HepG2 (cell line): ENCODE data around the gene APIP. TPM values are rescaled to one million over a fixed set of nuclear protein-coding genes. Genes with fewer than 3 reads are reported as not detected.

ENCODE experiments used
- ATAC-seq: fragments of 200-7000 bp; cut with Tn5 transposase; 3 replicates; pipeline ENCODE4 v1.9.1; 2020; ENCODE audit warnings: mild to moderate bottlenecking, moderate library complexity
- BruUV-seq: library from RNA; stranded (reverse); fragments of 400-500 nt; replicated peaks from 2 replicates; lab custom pipeline; 2021; lab: Mats Ljungman, UMichigan
- CTCF ChIA-PET: fragments of 300-600 bp; formaldehyde crosslinking; extraction: SDS; loops from one replicate; lab custom pipeline; 2021; ENCODE audit warnings: low total read pairs, inconsistent platforms, low intra/inter-chr PET ratio; lab: Yijun Ruan, JAX
- POLR2A ChIA-PET: fragments of 350-600 bp; sonication (Branson Sonifier 250); formaldehyde crosslinking; loops from one replicate; lab custom pipeline; 2020; ENCODE audit warnings: antibody characterized with exemption, inconsistent platforms; lab: Yijun Ruan, JAX
- DNase-seq: peaks from one replicate; pipeline ENCODE4 v3.0.0-alpha.2; 2015; ENCODE audit warnings: low spot score
- FAIRE-seq: peaks from 3 replicates; lab custom pipeline; 2011; peaks lifted over from hg19 to GRCh38; lab: Jason Lieb, UNC
- H2AFZ ChIP-seq: one replicate; pipeline ENCODE4 v1.6.1; 2011; ENCODE audit warnings: low read length, inconsistent platforms
- H3K27ac ChIP-seq: fragments of 300-600 bp; 3 replicates; pipeline ENCODE4 v1.8.0; 2011; ENCODE audit warnings: mixed run types, mild to moderate bottlenecking, mixed read lengths, low read length, inconsistent platforms; ENCODE audit not compliant: insufficient read depth; ENCODE audit errors: extremely low read length
- H3K27me3 ChIP-seq, 2 experiments: fragments of 200-600 bp in 1 of 2; 2 replicates in 1 of 2; 3 replicates in 1 of 2; pipeline versions ENCODE4 v1.6.0 to v1.8.0; 2011; ENCODE audit warnings: low read length in 2 of 2, mild to moderate bottlenecking in 2 of 2, moderate library complexity in 2 of 2, inconsistent platforms in 1 of 2; ENCODE audit not compliant: insufficient read depth in 2 of 2, control insufficient read depth in 1 of 2
- H3K36me3 ChIP-seq, 2 experiments: fragments of 200-600 bp in 1 of 2; replicated peaks in 1 of 2; 2 replicates in 1 of 2; 3 replicates in 1 of 2; pipeline versions ENCODE4 v1.5.1 to v1.8.0; 2011; ENCODE audit warnings: low read length in 2 of 2, inconsistent platforms in 1 of 2; ENCODE audit not compliant: insufficient read depth in 2 of 2, control insufficient read depth in 1 of 2
- H3K4me1 ChIP-seq: 2 replicates; pipeline ENCODE4 v1.5.1; 2012; ENCODE audit warnings: low read length, inconsistent platforms; ENCODE audit not compliant: insufficient read depth
- H3K4me2 ChIP-seq: 2 replicates; pipeline ENCODE4 v1.6.0; 2011; ENCODE audit warnings: low read depth, low read length, inconsistent platforms
- H3K4me3 ChIP-seq, 3 experiments: fragments of 200-600 bp in 1 of 3; sonication (generic), shearing (Covaris generic) in 1 of 3; replicated peaks in 1 of 3; 2 replicates each; pipeline ENCODE4 v1.5.1; 2011 to 2016; ENCODE audit warnings: low read length in 3 of 3, inconsistent platforms in 2 of 3, low read depth in 2 of 3, mild to moderate bottlenecking in 2 of 3, control low read depth in 1 of 3, mixed read lengths in 1 of 3; ENCODE audit not compliant: insufficient read depth in 1 of 3
- H3K79me2 ChIP-seq: one replicate; pipeline ENCODE4 v1.6.1; 2011; ENCODE audit warnings: low read length, inconsistent platforms; ENCODE audit not compliant: insufficient read depth
- H3K9ac ChIP-seq: 2 replicates; pipeline ENCODE4 v1.6.0; 2011; ENCODE audit warnings: mild to moderate bottlenecking, low read depth, low read length, inconsistent platforms; ENCODE audit not compliant: insufficient read depth
- H3K9me3 ChIP-seq: 2 replicates; pipeline ENCODE4 v1.5.1; 2012; ENCODE audit warnings: mild to moderate bottlenecking, low read length
- H4K20me1 ChIP-seq: 2 replicates; pipeline ENCODE4 v1.6.0; 2011; ENCODE audit warnings: inconsistent platforms, mild to moderate bottlenecking, low read length, moderate library complexity; ENCODE audit not compliant: insufficient read depth
- CAMTA2 ChIP-seq: sonication (generic); formaldehyde crosslinking; IDR thresholded peaks from 2 replicates; pipeline ENCODE4 v1.4.0; 2020; ENCODE audit warnings: mild to moderate bottlenecking, missing genetic modification reagents, borderline replicate concordance
- DDIT3 ChIP-seq: sonication (generic); formaldehyde crosslinking; IDR thresholded peaks from 2 replicates; pipeline ENCODE4 v1.4.0; 2020; ENCODE audit warnings: mild to moderate bottlenecking, missing genetic modification reagents
- EHMT2 ChIP-seq: fragments of 200-600 bp; sonication (generic); IDR thresholded peaks from 2 replicates; pipeline ENCODE4 v1.7.0; 2017; ENCODE audit warnings: antibody characterized with exemption, low read depth, low read length, borderline replicate concordance
- REXO4 ChIP-seq: sonication (generic); formaldehyde crosslinking; IDR thresholded peaks from 2 replicates; pipeline ENCODE4 v1.8.0; 2022; ENCODE audit warnings: missing genetic modification reagents, mild to moderate bottlenecking, borderline replicate concordance
- TRIM22 ChIP-seq: fragments of 450-650 bp; IDR thresholded peaks from 2 replicates; pipeline ENCODE4 v1.6.1; 2017
- YY1 ChIP-seq: IDR thresholded peaks from 2 replicates; pipeline ENCODE4 v1.6.1; 2011; ENCODE audit warnings: low read length, low read depth, moderate library complexity, mild to moderate bottlenecking; ENCODE audit not compliant: insufficient read depth, insufficient replicate concordance
- ZFYVE20 ChIP-seq: sonication (generic); formaldehyde crosslinking; IDR thresholded peaks from 2 replicates; pipeline ENCODE4 v1.8.0; 2023; ENCODE audit warnings: low read depth, mild to moderate bottlenecking, moderate library complexity, missing genetic modification reagents, borderline replicate concordance
- ZNF296 ChIP-seq: sonication (generic); formaldehyde crosslinking; conservative IDR thresholded peaks from 2 replicates; pipeline ENCODE4 v1.5.0; 2020; ENCODE audit warnings: mild to moderate bottlenecking, missing genetic modification reagents
- WGBS: methylation state at CpG from one replicate; pipeline ENCODE4 v1.1.6; 2017; ENCODE audit warnings: low lambda C conversion rate; 5-methylcytosine and 5-hydroxymethylcytosine counted together
- in situ Hi-C: cut with HindIII; loops from 2 replicates; pipeline ENCODE4 v1.10.0; 2017; ENCODE audit warnings: low pct_unique_long_range_greater_than_20kb; ENCODE audit not compliant: extremely low pct_ligation_motif_present
- intact Hi-C: fragments of 100-400 bp; cut with micrococcal nuclease; formaldehyde crosslinking; loops from one replicate; pipeline ENCODE4 v1.10.0; 2022; ENCODE audit not compliant: unreplicated experiment
- polyA plus RNA-seq, 8 experiments: library from polyadenylated mRNA; depleted of rRNA in 3 of 8; stranded (reverse) in 7 of 8; unstranded in 1 of 8; fragments of >200 nt; fragmentation: Illumina TruSeq in 4 of 8; extraction: Trizol in 4 of 8; gene quantifications; 2 replicates each; pipeline versions ENCODE4 v1.2.1 to v1.2.3, GENCODE V29; 2011 to 2016; ENCODE audit warnings: low read depth in 4 of 8, missing spikeins in 1 of 8, mixed read lengths in 1 of 8; ENCODE audit not compliant: insufficient read depth in 1 of 8
- total RNA-seq, 5 experiments: library from RNA; depleted of rRNA; stranded (reverse); fragments of >200 nt; fragmentation: Illumina TruSeq; extraction: Trizol; gene quantifications; 2 replicates each; pipeline ENCODE4 v1.2.3, GENCODE V29; 2016; ENCODE audit warnings: low read depth in 1 of 5

The APIP gene
- total and polyA plus RNA-seq, 2 of the 13 experiments (the other 11 are each of a cell fraction or from before 2014, with no cell fraction given) = 16.9 to 31.0 TPM

GRCh38 chr11:34948696-34949095, 32.5 kb upstream of the APIP start (continued):
- no peak for TF ChIP-seq REXO4
- no peak for TF ChIP-seq DDIT3

- Histone ChIP-seq H3K27ac (no peak overlapping the region), H3K9me3 (no peaks in the 10 kb centered on the region), H3K4me2 (no peak overlapping the region), H3K9ac (no peak overlapping the region), H3K4me1 (no peaks in the 10 kb centered on the region), H3K79me2 (peaks cover 48% of the 10 kb centered on the region), H3K36me3 (peaks cover 1 to 36% of the 10 kb centered on the region in 2 experiments; a peak in 3 of 5 replicates), H4K20me1 (peaks cover 8% of the 10 kb centered on the region; the same call in 1 of the 2 replicates), H2AFZ (no peak overlapping the region), H3K27me3 (no peaks in the 10 kb centered on the region), H3K4me3 (no peak overlapping the region)
- intact Hi-C loops = no loop called here
- no TSS peak for BruUV-seq
- ATAC-seq (no peak), DNase-seq (no peak), FAIRE-seq (no peak)
- 98% methylated on average over 1 of the region's 1 CpG for WGBS
- CTCF ChIA-PET = no interaction called here
- in situ Hi-C loops = no loop called here
- TF ChIP-seq CAMTA2 (CRISPR knock-in tag) = no peak
- no peak for TF ChIP-seq TRIM22
- no peak for TF ChIP-seq ZNF296
- TF ChIP-seq ZFYVE20 (CRISPR knock-in tag) = no peak
- TF ChIP-seq YY1 = no peak
- no peak for TF ChIP-seq EHMT2
- POLR2A ChIA-PET = no interaction called here
These were observed 28.5 kb upstream of the APIP start for GRCh38 chr11:34944692-34945091.
